Ovary (tissue), 3 donors: ENCODE data around the gene LCT.

Experiments
- EP300 ChIP-seq: sonication (generic); formaldehyde crosslinking; IDR thresholded peaks from one replicate; pipeline ENCODE4 v1.6.1; 2017; ENCODE audit warnings: antibody characterized with exemption
- POLR2A ChIP-seq: fragments of 450-650 bp; IDR thresholded peaks from one replicate; pipeline ENCODE4 v1.6.1; 2017; ENCODE audit warnings: antibody characterized with exemption, mild to moderate bottlenecking, moderate library complexity
- TF ChIP-seq, protein P1 (sequence below), 3 donors: fragments of 450-650 bp in 2 of 3; fragments of 200-600 bp in 1 of 3; IDR thresholded peaks; one replicate each; pipeline versions ENCODE4 v1.5.1 to v1.8.0; 2016 to 2022; ENCODE audit warnings: antibody characterized with exemption in 3 of 3, mild to moderate bottlenecking in 1 of 3
- donor health status: DM: no; HTN: no; CAD: no.

DNA sequence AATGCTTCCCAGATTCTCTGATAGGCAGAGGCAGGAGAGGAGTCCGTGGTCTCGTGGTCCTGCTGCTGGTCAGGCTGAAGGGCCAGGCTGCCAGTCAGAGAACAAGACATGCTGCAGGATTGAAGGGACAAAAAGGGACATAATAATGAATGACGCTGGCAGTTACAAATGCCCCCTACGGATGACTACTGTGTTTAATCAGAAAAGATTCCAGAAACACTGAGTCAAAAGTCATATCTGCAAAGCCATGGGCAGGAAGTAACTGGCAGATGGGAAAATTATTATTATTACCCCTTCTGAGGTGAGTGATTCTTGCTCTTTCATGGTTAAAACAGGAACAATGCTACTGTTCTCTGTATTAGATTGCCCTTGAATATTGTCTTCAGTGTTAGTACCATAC lies 19.0 kb downstream of the LCT start:
- TF ChIP-seq, protein P1, sequence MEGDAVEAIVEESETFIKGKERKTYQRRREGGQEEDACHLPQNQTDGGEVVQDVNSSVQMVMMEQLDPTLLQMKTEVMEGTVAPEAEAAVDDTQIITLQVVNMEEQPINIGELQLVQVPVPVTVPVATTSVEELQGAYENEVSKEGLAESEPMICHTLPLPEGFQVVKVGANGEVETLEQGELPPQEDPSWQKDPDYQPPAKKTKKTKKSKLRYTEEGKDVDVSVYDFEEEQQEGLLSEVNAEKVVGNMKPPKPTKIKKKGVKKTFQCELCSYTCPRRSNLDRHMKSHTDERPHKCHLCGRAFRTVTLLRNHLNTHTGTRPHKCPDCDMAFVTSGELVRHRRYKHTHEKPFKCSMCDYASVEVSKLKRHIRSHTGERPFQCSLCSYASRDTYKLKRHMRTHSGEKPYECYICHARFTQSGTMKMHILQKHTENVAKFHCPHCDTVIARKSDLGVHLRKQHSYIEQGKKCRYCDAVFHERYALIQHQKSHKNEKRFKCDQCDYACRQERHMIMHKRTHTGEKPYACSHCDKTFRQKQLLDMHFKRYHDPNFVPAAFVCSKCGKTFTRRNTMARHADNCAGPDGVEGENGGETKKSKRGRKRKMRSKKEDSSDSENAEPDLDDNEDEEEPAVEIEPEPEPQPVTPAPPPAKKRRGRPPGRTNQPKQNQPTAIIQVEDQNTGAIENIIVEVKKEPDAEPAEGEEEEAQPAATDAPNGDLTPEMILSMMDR (IDR thresholded peaks at IDR 0.05) = no peak
- TF ChIP-seq POLR2A (no peak), EP300 (no peak)
